Astrocyte of the cerebellum (primary cell): Measurements from ENCODE around the gene MCOLN1.
"Not testable (repeated sequence)": the region's sequence is repeated elsewhere in the genome, so short reads cannot be mapped to it uniquely, and the experiment has no call there.

ENCODE experiments used
- DNase-seq: peaks from one replicate; pipeline ENCODE4 v3.0.0-alpha.2; 2011; ENCODE audit warnings: low read depth
- H3K4me3 ChIP-seq: 2 replicates; pipeline ENCODE4 v1.5.1; 2011; ENCODE audit warnings: mild to moderate bottlenecking, low read depth, low read length, moderate library complexity
- CTCF ChIP-seq: IDR thresholded peaks from 2 replicates; pipeline ENCODE4 v1.5.1; 2012; ENCODE audit warnings: low read length, low read depth, moderate library complexity, mild to moderate bottlenecking; ENCODE audit errors: missing control alignments
- in situ Hi-C: cut with HindIII; loops from 2 replicates; pipeline ENCODE4 v1.10.0; 2017; ENCODE audit warnings: low sequenced_read_pairs

MCOLN1 gene

GRCh38 chr19:7564866-7565265, 42.4 kb downstream of the MCOLN1 start:
- DNase-seq, result no peak
- no peak for TF ChIP-seq CTCF

GRCh38 chr19:7565332-7565731, 42.9 kb downstream of the MCOLN1 start:
- no peak for DNase-seq
- TF ChIP-seq CTCF, result no peak
- in situ Hi-C loops, result no loop called here
- H3K4me3 ChIP-seq, result no peak overlapping the region

More at GRCh38 chr19:7564866-7565265, 42.4 kb downstream of the MCOLN1 start:
- in situ Hi-C loops, result no loop called here
- no peak overlapping the region for H3K4me3 ChIP-seq

GRCh38 chr19:7570761-7571160, 48.3 kb downstream of the MCOLN1 start:
- TF ChIP-seq CTCF, result no peak

DNA sequence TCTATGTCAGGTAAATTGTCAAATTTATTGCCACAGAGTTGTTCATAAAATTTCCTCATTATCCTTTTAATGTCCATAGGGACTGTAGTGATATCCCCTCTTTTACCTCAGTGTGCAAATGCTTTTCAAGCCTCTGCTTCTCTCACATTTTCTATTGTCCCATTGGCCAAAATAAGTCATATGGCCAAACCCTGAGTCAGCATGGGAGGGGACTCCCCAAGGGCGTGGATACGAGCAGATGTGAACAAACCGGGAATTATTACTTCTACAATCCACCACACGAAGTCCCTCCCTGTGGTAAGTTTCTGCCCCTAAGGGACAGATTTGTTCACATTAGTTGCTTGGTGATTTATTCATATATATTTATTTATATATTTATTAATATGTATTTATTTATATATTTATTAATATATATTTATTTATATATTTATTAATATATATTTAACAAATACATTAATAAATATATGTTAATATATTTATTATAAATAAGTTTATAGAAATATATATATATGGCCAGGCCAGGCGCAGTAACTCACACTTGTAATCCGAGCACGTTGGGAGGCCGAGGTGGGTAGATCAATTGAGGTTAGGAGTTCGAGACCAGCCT, 53.1 kb downstream of the MCOLN1 start:
- in situ Hi-C loops, result loop anchor here (25.0 kb wide), 1 partner anchor 212 kb away; no protein-coding TSS in a partner anchor
- H3K4me3 ChIP-seq, result no peak overlapping the region
- no peak for DNase-seq
- TF ChIP-seq CTCF, result no peak

More at GRCh38 chr19:7570761-7571160, 48.3 kb downstream of the MCOLN1 start:
- H3K4me3 ChIP-seq, result no peak overlapping the region
- in situ Hi-C loops, result no loop called here
- DNase-seq, result no peak

DNA sequence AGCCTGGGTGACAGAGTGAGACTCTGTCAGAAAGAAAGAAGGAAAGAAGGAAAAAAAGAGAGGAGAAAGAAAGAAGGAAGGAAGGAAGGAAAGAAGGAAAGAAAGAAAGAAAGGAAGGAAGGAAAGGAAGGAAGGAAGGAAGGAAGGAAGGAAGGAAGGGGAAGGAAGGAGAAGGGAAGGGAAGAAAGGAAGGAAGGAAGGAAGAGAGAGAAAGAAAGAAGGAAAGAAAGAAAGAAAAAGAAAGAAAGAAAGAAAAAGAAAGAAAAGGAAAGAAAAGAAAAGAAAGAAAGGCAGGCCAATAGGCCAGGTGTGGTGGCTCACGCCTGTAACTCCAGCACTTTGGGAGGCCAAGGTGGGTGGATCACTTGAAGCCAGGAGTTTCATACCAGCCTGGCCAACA, 55.0 kb downstream of the MCOLN1 start:
- in situ Hi-C loops, result loop anchor here (25.0 kb wide), 1 partner anchor 210 kb away; no protein-coding TSS in a partner anchor
- DNase-seq, H3K4me3 ChIP-seq: not testable (repeated sequence)

GRCh38 chr19:7578127-7578526, 55.7 kb downstream of the MCOLN1 start:
- H3K4me3 ChIP-seq, result no peak overlapping the region
- in situ Hi-C loops, result loop anchor here (25.0 kb wide), 1 partner anchor 209 kb away; no protein-coding TSS in a partner anchor
- no peak for TF ChIP-seq CTCF
- DNase-seq, result no peak

DNA sequence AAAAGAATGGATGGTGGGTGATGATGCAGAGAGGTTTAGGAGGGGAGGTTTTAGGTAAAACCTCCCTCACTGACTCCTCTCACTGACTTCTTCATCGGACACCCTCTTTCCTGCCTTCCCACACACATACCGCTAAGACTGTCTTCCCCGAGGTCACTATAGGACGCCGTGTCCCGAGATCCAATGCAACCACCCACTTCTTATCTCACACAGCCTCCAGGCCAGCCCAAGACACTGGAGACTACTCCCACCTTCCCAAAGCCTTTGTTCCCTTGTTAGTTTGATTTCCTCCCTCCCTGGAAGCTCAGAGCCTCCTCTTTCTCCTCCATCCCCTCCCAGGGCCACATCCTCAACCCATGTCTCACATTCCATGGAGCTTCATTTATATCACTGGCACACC, 56.8 kb downstream of the MCOLN1 start:
- no peak overlapping the region for H3K4me3 ChIP-seq
- in situ Hi-C loops, result loop anchor here (25.0 kb wide), 1 partner anchor 208 kb away; no protein-coding TSS in a partner anchor
- no peak for DNase-seq
- TF ChIP-seq CTCF, result no peak
